Vagina (tissue), 2 donors: Measurements from ENCODE around the gene FARP2.

Experiments
- CTCF ChIP-seq, 3 experiments: fragments of 450-650 bp in 2 of 3; fragments of 200-600 bp in 1 of 3; sonication (generic) in 1 of 3; IDR thresholded peaks; one replicate each; pipeline ENCODE4 v1.5.1; 2017 to 2019; ENCODE audit warnings: antibody characterized with exemption in 3 of 3, mild to moderate bottlenecking in 2 of 3, moderate library complexity in 2 of 3
- POLR2A ChIP-seq, 2 donors: fragments of 450-650 bp; IDR thresholded peaks; one replicate each; pipeline ENCODE4 v1.6.1; 2017; ENCODE audit warnings: antibody characterized with exemption in 2 of 2, mild to moderate bottlenecking in 2 of 2, moderate library complexity in 2 of 2

GRCh38 chr2:241432824-241433448 lies 76.9 kb downstream of the FARP2 start:
- TF ChIP-seq CTCF (IDR thresholded peaks at IDR 0.05) (no peak), POLR2A (IDR thresholded peaks at IDR 0.05) (no peak)
